Cardiac atrium fibroblast (primary cell): Measurements from ENCODE around the gene MKRN2OS. TPM values are rescaled to one million over a fixed set of nuclear protein-coding genes. Genes with fewer than 3 reads are reported as not detected.

ENCODE experiments used
- total RNA-seq: library from RNA; depleted of rRNA; stranded (reverse); fragments of >200 nt; gene quantifications from 2 replicates; pipeline ENCODE4 v1.2.3, GENCODE V29; 2015

Gene MKRN2OS
- not detected in 2 replicates for total RNA-seq

DNA sequence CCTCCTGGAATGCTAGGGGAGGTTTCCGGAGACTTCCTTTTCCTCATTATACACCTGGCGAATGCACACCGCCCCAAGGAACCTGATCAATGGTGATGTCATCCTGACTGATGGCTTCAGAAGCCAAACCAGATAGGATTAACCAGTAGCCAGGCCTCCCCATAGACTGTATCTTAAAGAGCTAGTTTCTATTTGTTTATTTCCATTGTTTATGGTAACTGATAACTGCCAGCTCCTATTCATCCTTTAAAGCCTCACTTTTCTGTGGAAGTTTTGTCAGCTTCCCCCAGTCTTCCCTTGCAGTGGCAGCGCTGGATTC, at the start of gene MKRN2OS:
Gene MKRN2OS, minus strand, starts transcription at position 27 of the 319 bp plus-strand sequence. CDS start 35 bp downstream, outside the sequence.

GRCh38 chr3:12556690-12557472, 11.6 kb upstream of the MKRN2OS start, which contains the start of gene MKRN2:
MKRN2 (plus strand) TSS chr3:12557087; CDS start chr3:12557151, 64 bp downstream.

Other genes starting within 250 kb of the MKRN2OS start
- 6.2 and 10.8 TPM in 2 replicates for gene TSEN2, start 61.0 kb downstream of the MKRN2OS start, total RNA-seq
- gene MKRN2, start 11.6 kb upstream of the MKRN2OS start, total RNA-seq, result 39.5 and 45.5 TPM in 2 replicates
- 59.8 and 74.4 TPM in 2 replicates for gene RAF1, start 118.6 kb upstream of the MKRN2OS start, total RNA-seq
- gene TMEM40, start 213.8 kb upstream of the MKRN2OS start, total RNA-seq, result not detected in 2 replicates